HG02970 (cell line): Measurements from ENCODE around the gene SNX17.
"Not testable (repeated sequence)": the region's sequence is repeated elsewhere in the genome, so short reads cannot be mapped to it uniquely, and the experiment has no call there.

Experiments used
- ATAC-seq: cut with Tn5 transposase; IDR thresholded peaks from one replicate; pipeline ENCODE4 v1.9.1; 2021; ENCODE audit warnings: mild to moderate bottlenecking, moderate library complexity, moderate number of reproducible peaks; ENCODE audit not compliant: unreplicated experiment, low FRiP score

The SNX17 gene

GRCh38 chr2:27370026-27370815, at the start of gene SNX17, which contains the start of gene EIF2B4:
Gene SNX17 (plus strand): TSS chr2:27370616. CDS start chr2:27370744, 128 bp downstream.
Gene EIF2B4 (minus strand): TSS chr2:27370338. CDS start chr2:27370314, 24 bp downstream.
- peak; percentile 90 for ATAC-seq

- no peak for ATAC-seq
Observed at GRCh38 chr2:27320958-27321543, 49.4 kb upstream of the SNX17 start.

GRCh38 chr2:27322301-27322765, 48.1 kb upstream of the SNX17 start:
- ATAC-seq, result no peak

DNA sequence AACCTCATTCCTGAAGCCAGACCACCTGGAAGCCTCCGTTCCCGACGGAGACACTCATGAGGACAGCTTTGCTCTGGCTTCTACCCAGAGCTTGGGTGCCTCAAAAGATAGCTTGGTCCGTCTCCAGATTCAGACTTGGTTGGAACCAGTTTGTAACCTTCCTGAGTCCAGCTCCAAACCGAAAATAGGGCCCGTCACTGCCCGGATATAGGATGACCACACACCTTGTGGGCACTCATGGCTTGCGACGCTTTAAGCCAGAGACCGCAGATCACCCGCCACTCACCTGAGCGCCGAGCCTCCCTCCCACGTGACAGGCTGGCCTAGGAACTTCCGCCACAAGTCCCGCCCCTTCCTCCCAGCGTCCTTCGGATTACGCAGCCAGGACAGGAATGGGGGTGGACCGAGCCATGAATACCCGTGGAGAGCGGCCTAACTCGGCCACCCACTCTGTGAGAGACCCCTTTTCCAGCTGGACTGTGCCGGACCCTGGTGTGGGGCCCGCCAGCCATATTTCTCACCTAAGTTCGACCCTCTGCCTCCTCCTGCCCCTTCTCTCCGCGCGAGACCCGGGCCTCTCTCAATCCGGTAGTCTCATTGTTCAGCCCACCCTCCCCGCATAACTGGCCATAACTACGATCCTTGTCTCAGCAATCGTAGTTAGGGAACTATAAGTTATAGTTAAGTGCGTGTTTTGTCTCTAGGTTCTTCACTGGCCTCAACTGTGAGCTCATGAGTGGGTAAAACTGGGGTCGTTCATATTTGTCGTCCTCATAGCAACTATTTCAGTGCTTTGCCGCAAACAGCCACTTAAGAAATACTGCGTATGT, 47.4 kb upstream of the SNX17 start, which contains the start of gene MPV17:
TSS of gene MPV17 (minus strand) at position 332 of the 830 bp plus-strand sequence. CDS start 580 bp downstream, outside the sequence.
- ATAC-seq, result peak; percentile 86

DNA sequence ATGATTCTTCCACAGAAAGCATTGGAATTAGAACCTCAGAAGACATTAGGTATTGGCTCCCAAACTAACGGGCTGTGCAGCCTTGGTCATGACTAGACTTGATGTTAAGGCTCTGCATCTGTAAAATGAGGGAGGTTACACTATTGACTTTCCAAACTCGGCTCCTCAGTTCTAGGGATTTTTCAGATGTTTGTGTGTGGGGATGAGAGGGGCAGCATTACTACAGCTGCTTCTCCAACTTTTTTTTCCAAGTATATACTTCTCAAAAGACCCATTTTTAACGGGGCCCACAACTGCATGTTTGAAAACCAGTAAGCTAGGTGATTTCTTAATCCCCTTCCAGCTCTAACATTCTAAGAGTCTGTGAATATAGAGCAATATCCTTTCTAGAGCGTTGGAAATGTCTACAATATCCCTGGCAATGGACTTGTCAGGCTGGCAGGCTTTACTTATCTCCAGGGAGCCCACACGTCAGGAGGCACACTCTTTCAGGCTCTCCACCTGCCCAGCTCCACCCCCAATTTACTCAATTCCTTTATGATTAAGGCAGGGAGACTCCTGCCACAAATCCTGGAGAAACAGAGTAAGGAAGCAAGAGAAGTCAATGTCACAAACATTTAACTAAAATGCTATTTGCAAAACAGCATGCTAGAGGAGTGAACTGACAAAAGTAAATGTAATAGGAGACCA, 46.7 kb upstream of the SNX17 start:
- no peak for ATAC-seq

DNA sequence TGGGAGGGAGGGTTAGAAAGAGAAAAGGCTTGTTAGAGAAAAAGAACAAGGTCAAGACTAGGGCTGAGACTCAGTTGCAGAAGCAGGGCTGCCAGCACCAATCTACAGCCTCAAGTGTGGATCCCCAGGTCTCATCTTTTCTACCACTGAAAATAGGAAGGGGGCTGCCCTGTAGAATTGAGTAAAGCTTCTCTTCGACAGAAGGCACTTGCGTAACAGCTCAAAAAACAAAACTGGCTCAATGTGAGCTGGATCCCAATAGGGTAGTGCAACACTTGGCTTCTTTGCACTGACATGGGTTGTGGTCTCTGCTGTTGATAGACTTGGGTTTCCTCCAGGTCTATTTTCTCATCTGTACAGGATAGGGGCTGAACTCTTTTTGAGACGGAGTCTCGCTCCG, 45.7 kb upstream of the SNX17 start:
- ATAC-seq, result no peak

DNA sequence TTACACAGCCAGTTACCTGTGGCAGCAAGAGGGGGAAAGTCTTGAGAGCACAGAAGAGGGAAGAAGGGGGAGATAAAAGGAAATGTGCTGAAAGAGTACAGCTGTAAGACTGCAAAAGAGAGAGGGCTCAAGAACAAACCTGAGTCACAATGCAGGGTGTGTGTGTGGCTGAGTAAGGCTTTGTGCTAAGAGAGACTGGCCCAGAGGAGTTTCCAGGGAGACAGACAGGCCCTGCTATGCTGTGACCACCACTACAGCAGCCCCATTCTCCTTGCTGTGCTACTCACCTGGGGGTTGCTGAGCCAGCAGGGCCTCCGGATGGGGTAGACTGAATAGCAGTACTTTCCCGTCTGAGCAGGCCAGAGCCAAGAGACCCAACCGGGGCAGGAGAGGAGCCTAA, 35.1 kb upstream of the SNX17 start:
- ATAC-seq, result no peak

- ATAC-seq, result no peak
Observed at GRCh38 chr2:27336173-27336572, 34.2 kb upstream of the SNX17 start.

- ATAC-seq, result no peak
Observed at GRCh38 chr2:27347641-27348040, 22.8 kb upstream of the SNX17 start.

- ATAC-seq, result no peak
Observed at GRCh38 chr2:27350106-27350693, 20.2 kb upstream of the SNX17 start.

- ATAC-seq, result no peak
Observed at GRCh38 chr2:27351802-27352598, 18.4 kb upstream of the SNX17 start.

- not testable (repeated sequence) for ATAC-seq
Observed at GRCh38 chr2:27353386-27353761, 17.0 kb upstream of the SNX17 start.

DNA sequence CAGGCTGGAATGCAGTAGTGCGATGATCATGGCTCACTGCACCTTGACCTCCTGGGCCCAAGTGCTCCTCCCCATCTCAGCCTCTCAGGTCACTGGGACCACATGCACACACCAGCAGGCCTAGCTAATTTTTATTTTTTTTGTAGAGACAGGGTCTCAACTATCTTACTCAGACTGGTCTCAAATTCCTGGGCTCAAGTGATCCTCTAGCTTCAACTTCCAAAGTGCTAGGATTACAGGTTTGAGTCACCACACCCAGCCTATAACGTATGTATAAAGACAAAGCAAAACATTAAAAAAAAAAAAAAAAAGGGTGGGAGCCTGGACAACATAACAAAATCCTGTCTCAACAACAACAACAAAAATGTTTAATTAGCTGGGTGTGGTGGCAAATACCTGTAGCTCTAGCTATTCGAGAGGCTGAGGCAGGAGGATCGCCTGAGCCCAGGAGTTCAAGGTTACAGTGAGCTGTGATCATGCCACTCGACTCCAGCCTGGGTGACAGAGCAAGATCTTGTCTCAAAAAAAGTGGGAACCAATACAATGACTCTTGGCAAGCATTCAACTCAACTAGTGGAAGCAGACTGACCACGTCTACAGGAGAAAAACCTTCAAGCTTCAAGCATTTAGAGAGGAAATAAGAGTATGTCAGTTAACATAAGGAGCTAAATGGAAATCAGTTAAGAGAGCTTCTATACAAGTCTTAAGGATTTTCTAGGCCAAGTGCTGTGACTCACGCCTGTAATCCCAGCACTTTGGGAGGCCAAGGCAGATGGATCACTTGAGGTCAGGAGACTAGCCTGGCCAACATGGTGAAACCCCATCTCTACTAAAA, 16.4 kb upstream of the SNX17 start:
- ATAC-seq, result no peak

DNA sequence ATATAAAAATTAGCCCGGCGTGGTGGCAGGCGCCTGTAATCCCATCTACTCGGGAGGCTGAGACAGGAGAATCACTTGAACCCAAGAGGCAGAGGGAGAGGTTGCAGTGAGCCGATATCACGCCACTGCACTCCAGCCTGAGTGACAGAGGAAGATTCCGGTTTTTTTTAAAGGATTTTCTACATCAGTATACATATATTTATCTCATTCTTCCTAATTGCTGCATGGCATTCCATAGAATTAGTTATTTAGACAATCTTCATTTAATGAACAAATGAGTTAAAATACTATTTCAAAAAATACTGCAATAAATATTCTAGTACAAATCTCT, 15.9 kb upstream of the SNX17 start:
- ATAC-seq, result no peak

GRCh38 chr2:27356056-27356381, 14.4 kb upstream of the SNX17 start:
- ATAC-seq, result peak; percentile 35

GRCh38 chr2:27356382-27357181, 13.8 kb upstream of the SNX17 start, which contains the start of gene GTF3C2:
Gene GTF3C2 (minus strand): TSS chr2:27356764. CDS start chr2:27343554, 13,210 bp downstream.
- ATAC-seq, result peak; percentile 93

- no peak for ATAC-seq
Observed at GRCh38 chr2:27362678-27363420, 7.6 kb upstream of the SNX17 start.
